ENCODE results near the gene CACNA1C. TPM values are rescaled to one million over a fixed set of nuclear protein-coding genes. Genes with fewer than 3 reads are reported as not detected.

CACNA1C gene
- total RNA-seq, 1 experiment from 2014 or later, result 1.1 TPM

DNA sequence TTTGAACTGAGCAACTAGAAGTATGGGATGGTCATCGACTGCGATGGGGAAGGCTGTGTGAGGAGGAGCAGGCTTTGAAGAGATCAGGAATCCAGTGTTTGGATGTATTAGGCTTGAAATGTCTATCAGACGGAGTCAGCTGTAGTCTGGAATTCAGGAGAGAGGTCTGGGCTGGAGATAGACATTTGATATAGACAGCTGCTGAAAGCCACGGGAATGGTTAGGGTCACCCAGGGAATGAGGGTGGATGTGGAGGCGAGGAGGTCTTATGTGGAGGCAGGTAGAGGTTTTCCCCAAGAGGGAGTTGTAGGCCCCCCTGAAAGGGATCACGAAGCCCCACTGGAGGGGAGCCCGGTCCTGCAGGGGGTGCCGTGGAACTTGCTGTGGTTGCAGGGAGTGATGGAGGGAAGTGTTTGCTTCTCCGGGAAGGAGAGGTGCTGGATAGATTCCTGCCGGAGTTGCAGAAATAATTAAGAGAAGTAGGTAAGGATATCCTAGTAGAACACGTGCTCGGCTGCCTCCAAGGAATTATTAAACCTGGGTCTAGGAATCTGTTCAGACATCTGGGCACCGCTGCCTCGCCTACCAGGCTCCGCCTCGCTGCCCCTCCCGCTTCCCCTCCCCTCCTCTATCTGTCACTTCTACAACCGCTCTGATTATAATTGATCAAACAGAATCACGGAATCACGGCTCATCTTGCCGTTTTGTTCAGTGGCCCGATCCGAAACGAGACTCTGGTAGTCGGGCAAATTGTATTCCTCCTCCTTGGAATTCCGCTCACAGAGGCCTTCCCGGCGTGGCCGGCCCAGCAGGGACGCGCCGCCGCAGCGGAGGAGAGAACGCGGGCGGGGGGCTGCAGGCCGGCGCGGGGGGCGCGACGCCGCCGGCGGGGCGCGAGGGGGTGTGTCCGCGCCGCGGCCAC lies 826 bp upstream of the CACNA1C start:
- H3K27ac ChIP-seq (ENCODE audit: insufficient read length, low read depth, low read length), result no peak overlapping the region
- Mint-ChIP-seq H3K4me1 (peaks cover 35 to 48% of the 10 kb centered on the region in 2 experiments), H3K4me3 (peak overlapping the region; percentile 71 to 83), H3K27me3 (ENCODE audit: low read depth) (peaks cover 62% of the 10 kb centered on the region), H3K9me3 (no peaks in the 10 kb centered on the region; a peak in 1 of 5 replicates), H3K36me3 (ENCODE audit: insufficient read depth in 1 of 3, low read depth in 3 of 3) (no peaks in the 10 kb centered on the region), H3K27ac (no peak overlapping the region)
- H3K27me3 ChIP-seq (ENCODE audit: insufficient read depth, low read length), result peaks cover 29% of the 10 kb centered on the region
- H3K56ac ChIP-seq (ENCODE audit: insufficient read length, low read depth, low read length), result no peak overlapping the region
- no peak overlapping the region for H2AK5ac ChIP-seq (ENCODE audit: insufficient read length, low read length)
- no peak overlapping the region for H2BK12ac ChIP-seq (ENCODE audit: insufficient read length, low read depth, low read length)
- H3K4ac ChIP-seq (ENCODE audit: low read depth, low read length), result no peak overlapping the region
- H4K8ac ChIP-seq (replicated peaks; ENCODE audit: insufficient read length, low read depth, low read length), result no peak overlapping the region
- peaks cover 11% of the 10 kb centered on the region for H3K23me2 ChIP-seq (ENCODE audit: insufficient read length, low read depth, low read length, poor library complexity, severe bottlenecking)
- no CpG with 5 or more reads among the region's 52 CpGs for WGBS (ENCODE audit: extremely low coverage, insufficient read length, low lambda C conversion rate)
- no peak overlapping the region for H2BK120ac ChIP-seq (ENCODE audit: low read depth, low read length, poor library complexity, severe bottlenecking)
- H4K5ac ChIP-seq (ENCODE audit: insufficient read length, low read depth, low read length), result no peak overlapping the region
- H3K18ac ChIP-seq (ENCODE audit: insufficient read length, low read depth, low read length), result no peak overlapping the region
- TF ChIP-seq, protein P1, sequence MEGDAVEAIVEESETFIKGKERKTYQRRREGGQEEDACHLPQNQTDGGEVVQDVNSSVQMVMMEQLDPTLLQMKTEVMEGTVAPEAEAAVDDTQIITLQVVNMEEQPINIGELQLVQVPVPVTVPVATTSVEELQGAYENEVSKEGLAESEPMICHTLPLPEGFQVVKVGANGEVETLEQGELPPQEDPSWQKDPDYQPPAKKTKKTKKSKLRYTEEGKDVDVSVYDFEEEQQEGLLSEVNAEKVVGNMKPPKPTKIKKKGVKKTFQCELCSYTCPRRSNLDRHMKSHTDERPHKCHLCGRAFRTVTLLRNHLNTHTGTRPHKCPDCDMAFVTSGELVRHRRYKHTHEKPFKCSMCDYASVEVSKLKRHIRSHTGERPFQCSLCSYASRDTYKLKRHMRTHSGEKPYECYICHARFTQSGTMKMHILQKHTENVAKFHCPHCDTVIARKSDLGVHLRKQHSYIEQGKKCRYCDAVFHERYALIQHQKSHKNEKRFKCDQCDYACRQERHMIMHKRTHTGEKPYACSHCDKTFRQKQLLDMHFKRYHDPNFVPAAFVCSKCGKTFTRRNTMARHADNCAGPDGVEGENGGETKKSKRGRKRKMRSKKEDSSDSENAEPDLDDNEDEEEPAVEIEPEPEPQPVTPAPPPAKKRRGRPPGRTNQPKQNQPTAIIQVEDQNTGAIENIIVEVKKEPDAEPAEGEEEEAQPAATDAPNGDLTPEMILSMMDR (conservative IDR thresholded peaks at IDR 0.05), result no peak
- no peaks in the 10 kb centered on the region for H3K9me3 ChIP-seq (ENCODE audit: control insufficient read depth, low read depth, low read length)
- DNase-seq, result no peak
- no peaks in the 10 kb centered on the region for H4K20me1 ChIP-seq (ENCODE audit: control insufficient read depth, insufficient read depth, insufficient read length)
- no peaks in the 10 kb centered on the region for H3K79me1 ChIP-seq (ENCODE audit: insufficient read depth, low read depth, low read length, poor library complexity, severe bottlenecking)
- H2BK20ac ChIP-seq (ENCODE audit: low read depth, low read length, poor library complexity, severe bottlenecking), result no peak overlapping the region
- no peak overlapping the region for H2AFZ ChIP-seq (ENCODE audit: low read length)
- H3K79me2 ChIP-seq (ENCODE audit: insufficient read depth, low read length), result no peaks in the 10 kb centered on the region
- H3T11ph ChIP-seq (ENCODE audit: low read length), result no peak overlapping the region
- no peak overlapping the region for H2BK15ac ChIP-seq (ENCODE audit: low read depth, low read length)
- no peak overlapping the region for H3K23ac ChIP-seq (ENCODE audit: insufficient read length, low read depth, low read length)
- no peak overlapping the region for H2BK5ac ChIP-seq (ENCODE audit: insufficient read length, low read length)
- no peak overlapping the region for H3K9ac ChIP-seq (ENCODE audit: extremely low read depth, insufficient read length, low read length)
- no peaks in the 10 kb centered on the region for H3K4me1 ChIP-seq (ENCODE audit: insufficient read depth, low read length)
- H3K4me2 ChIP-seq (ENCODE audit: insufficient read depth, insufficient read length, low read length), result peak overlapping the region; percentile 53
- H4K91ac ChIP-seq (ENCODE audit: insufficient read length, low read depth, low read length), result no peak overlapping the region
- no peak overlapping the region for H3K14ac ChIP-seq (ENCODE audit: insufficient read depth, low read length)

All from H9 (cell line).